Posterior cingulate gyrus (tissue), 11 donors: ENCODE measurements around the gene PCSK1.

Source experiments
- DNase-seq, 10 donors: peaks; one replicate each; pipeline versions ENCODE4 v3.0.0 to v3.0.0-alpha.2; 2020 to 2021; ENCODE audit warnings: mixed read lengths in 3 of 10
- intact Hi-C: fragments of 100-400 bp; cut with DNase I; formaldehyde crosslinking; loops from one replicate; pipeline ENCODE4 v1.15.1; 2023

Gene PCSK1

GRCh38 chr5:96433066-96433447 is at the start of gene PCSK1:
Gene PCSK1 (minus strand): TSS chr5:96433248. CDS start chr5:96433042, 206 bp downstream.
- intact Hi-C loops: no loop called here
- peak in 9 of 10 donors; percentile 9 to 93 (median 48) for DNase-seq

- intact Hi-C loops: no loop called here
- no peak for DNase-seq
Observed at GRCh38 chr5:96481867-96482266, 48.8 kb upstream of the PCSK1 start.

GRCh38 chr5:96481009-96481786 is 48.1 kb upstream of the PCSK1 start:
- intact Hi-C loops: no loop called here
- no peak for DNase-seq

- intact Hi-C loops: no loop called here
- DNase-seq: no peak
Observed at GRCh38 chr5:96478983-96479382, 45.9 kb upstream of the PCSK1 start.

GRCh38 chr5:96476654-96477053 is 43.6 kb upstream of the PCSK1 start:
- no peak for DNase-seq
- intact Hi-C loops: no loop called here

GRCh38 chr5:96474073-96474472 is 41.0 kb upstream of the PCSK1 start:
- peak in 1 of 10 donors; percentile 38 for DNase-seq
- intact Hi-C loops: no loop called here

GRCh38 chr5:96473155-96473554 is 40.1 kb upstream of the PCSK1 start:
- intact Hi-C loops: no loop called here
- DNase-seq: no peak

- no peak for DNase-seq
- intact Hi-C loops: no loop called here
Observed at GRCh38 chr5:96470785-96471184, 37.7 kb upstream of the PCSK1 start.

- intact Hi-C loops: no loop called here
- DNase-seq: no peak
Observed at GRCh38 chr5:96468956-96469355, 35.9 kb upstream of the PCSK1 start.

- no peak for DNase-seq
- intact Hi-C loops: no loop called here
Observed at GRCh38 chr5:96463091-96463490, 30.0 kb upstream of the PCSK1 start.

GRCh38 chr5:96459313-96460121 is 26.5 kb upstream of the PCSK1 start:
- intact Hi-C loops: no loop called here
- no peak for DNase-seq

- intact Hi-C loops: no loop called here
Observed at GRCh38 chr5:96458176-96458575, 25.1 kb upstream of the PCSK1 start.

GRCh38 chr5:96455789-96456188 is 22.7 kb upstream of the PCSK1 start:
- intact Hi-C loops: no loop called here
- no peak for DNase-seq

More at GRCh38 chr5:96458176-96458575, 25.1 kb upstream of the PCSK1 start:
- no peak for DNase-seq

- DNase-seq: no peak
- intact Hi-C loops: no loop called here
Observed at GRCh38 chr5:96453394-96453793, 20.3 kb upstream of the PCSK1 start.

GRCh38 chr5:96447949-96448348 is 14.9 kb upstream of the PCSK1 start:
- no peak for DNase-seq
- intact Hi-C loops: no loop called here

GRCh38 chr5:96440185-96440538 is 7.1 kb upstream of the PCSK1 start:
- intact Hi-C loops: no loop called here
- DNase-seq: no peak

GRCh38 chr5:96439477-96440184 is 6.6 kb upstream of the PCSK1 start:
- intact Hi-C loops: no loop called here
- no peak for DNase-seq

- intact Hi-C loops: no loop called here
- peak in 8 of 10 donors; percentile 31 to 90 (median 47) for DNase-seq
Observed at GRCh38 chr5:96434201-96434645, 1.2 kb upstream of the PCSK1 start.

GRCh38 chr5:96432216-96433065 is 607 bp downstream of the PCSK1 start:
- intact Hi-C loops: no loop called here
- peak in 8 of 10 donors; percentile 11 to 93 (median 54) for DNase-seq
